GM12873 (cell line): ENCODE results near the gene SH3RF3.

ENCODE experiments used
- TF ChIP-seq, protein P1 (sequence below): IDR thresholded peaks from 2 replicates; pipeline ENCODE4 v1.5.1; 2012; ENCODE audit warnings: low read depth, mild to moderate bottlenecking, moderate library complexity, low read length, control low read depth; ENCODE audit not compliant: insufficient read depth; ENCODE audit errors: missing control alignments

SH3RF3 gene

GRCh38 chr2:109295070-109295780, 166.2 kb downstream of the SH3RF3 start:
- TF ChIP-seq, protein P1, sequence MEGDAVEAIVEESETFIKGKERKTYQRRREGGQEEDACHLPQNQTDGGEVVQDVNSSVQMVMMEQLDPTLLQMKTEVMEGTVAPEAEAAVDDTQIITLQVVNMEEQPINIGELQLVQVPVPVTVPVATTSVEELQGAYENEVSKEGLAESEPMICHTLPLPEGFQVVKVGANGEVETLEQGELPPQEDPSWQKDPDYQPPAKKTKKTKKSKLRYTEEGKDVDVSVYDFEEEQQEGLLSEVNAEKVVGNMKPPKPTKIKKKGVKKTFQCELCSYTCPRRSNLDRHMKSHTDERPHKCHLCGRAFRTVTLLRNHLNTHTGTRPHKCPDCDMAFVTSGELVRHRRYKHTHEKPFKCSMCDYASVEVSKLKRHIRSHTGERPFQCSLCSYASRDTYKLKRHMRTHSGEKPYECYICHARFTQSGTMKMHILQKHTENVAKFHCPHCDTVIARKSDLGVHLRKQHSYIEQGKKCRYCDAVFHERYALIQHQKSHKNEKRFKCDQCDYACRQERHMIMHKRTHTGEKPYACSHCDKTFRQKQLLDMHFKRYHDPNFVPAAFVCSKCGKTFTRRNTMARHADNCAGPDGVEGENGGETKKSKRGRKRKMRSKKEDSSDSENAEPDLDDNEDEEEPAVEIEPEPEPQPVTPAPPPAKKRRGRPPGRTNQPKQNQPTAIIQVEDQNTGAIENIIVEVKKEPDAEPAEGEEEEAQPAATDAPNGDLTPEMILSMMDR: no peak

DNA sequence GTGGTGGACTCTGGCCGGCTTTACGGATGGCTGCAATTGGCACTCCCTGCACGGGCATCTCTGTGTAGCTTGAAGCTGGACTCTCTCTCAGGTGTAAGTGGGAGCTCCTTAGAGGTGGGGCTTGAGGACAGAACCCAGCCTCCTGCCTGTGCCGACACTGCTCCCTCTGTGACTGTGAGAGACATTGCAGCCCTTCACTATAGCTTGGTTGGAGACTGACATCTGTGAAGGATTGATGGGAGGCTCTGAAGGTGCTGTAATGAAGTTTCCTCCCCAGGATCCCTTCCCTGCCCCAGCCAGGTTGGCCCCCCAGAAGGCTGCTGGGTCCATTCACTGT, 166.7 kb downstream of the SH3RF3 start:
- TF ChIP-seq, protein P1: no peak

- TF ChIP-seq, protein P1: no peak
Measured at GRCh38 chr2:109297566-109298490, 168.8 kb downstream of the SH3RF3 start.

DNA sequence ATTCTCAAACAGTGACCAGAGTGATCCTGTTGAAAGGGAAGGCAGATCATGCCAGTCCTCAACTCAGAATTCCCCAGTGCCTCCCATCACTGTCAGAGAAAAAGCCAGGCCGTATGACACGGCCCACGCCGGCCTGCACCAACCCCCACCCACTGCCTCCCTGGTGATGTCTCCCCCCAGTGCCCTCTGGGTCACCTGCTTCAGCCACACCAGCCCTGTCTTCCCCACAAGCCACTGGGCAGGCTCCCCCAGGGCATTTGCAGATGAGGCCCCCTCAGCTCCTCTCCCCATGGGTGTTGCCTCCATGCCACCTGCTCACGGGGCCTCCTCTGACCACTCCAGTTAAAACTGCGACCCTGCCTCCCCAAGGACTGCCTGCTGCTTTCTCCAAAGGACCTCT, 169.8 kb downstream of the SH3RF3 start:
- TF ChIP-seq, protein P1: no peak

GRCh38 chr2:109299536-109299935, 170.5 kb downstream of the SH3RF3 start:
- TF ChIP-seq, protein P1: no peak

DNA sequence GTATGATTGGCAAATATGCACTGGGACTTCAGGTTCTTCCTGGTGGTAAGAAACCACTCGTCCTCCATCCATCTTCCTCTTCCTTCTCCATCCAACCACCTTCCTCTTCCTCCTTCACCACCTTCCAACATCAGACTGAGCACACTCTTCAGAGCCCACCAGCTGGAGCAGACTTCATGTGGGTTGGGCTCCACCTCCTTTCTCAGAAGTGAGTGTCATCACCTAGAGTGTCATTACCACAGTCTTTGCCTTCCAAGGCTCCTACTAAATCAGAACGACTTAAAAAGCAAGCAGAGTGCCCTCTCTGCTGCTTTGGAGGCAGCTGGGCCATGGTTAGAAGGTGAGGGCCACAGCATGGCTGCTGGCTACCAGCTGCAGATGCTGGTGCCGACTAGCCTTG, 171.6 kb downstream of the SH3RF3 start:
- TF ChIP-seq, protein P1: no peak

DNA sequence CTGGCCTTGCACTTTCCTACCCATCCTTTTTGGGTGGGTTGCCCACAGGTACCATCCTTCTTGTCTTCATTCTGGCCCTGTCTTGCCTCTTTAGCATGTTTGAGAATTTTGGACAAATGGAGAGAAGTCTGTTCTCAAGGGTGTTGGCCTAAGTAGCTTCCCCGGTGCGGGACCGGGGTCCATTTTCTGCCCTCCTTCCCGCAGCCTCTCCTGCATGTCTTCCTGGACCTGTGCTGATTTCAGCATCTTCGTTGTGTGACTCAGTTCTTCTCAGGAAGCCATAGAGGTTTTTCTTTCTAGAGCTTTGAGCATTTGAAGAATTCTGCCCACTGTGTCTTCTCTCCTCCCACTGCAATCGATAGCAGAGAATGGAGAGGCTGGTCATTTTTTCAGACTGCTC, 172.7 kb downstream of the SH3RF3 start:
- TF ChIP-seq, protein P1: no peak
